CD4-positive, alpha-beta T cell treated with Interleukin-4 for 4 hours (primary cell): ENCODE data around the gene C5orf15.
A peak's percentile ranks its signal among the peaks of the same experiment; 100 is the strongest.
"Not testable (repeated sequence)": the region's sequence is repeated elsewhere in the genome, so short reads cannot be mapped to it uniquely, and the experiment has no call there.

Experiments
- DNase-seq: peaks from one replicate; pipeline ENCODE4 v3.0.0-alpha.2; 2020

Gene C5orf15

GRCh38 chr5:133993185-133993936 lies 24.9 kb upstream of the C5orf15 start:
- DNase-seq = no peak

GRCh38 chr5:133992429-133993155 lies 24.2 kb upstream of the C5orf15 start:
- no peak for DNase-seq

GRCh38 chr5:133991171-133991910 lies 22.9 kb upstream of the C5orf15 start:
- no peak for DNase-seq

- DNase-seq = no peak
Measured at GRCh38 chr5:133990396-133990795, 22.0 kb upstream of the C5orf15 start.

- DNase-seq = no peak
Measured at GRCh38 chr5:133985540-133986180, 17.2 kb upstream of the C5orf15 start.

- no peak for DNase-seq
Measured at GRCh38 chr5:133983674-133984073, 15.2 kb upstream of the C5orf15 start.

GRCh38 chr5:133981714-133982113 lies 13.3 kb upstream of the C5orf15 start:
- no peak for DNase-seq

GRCh38 chr5:133980652-133981051 lies 12.2 kb upstream of the C5orf15 start:
- no peak for DNase-seq

GRCh38 chr5:133978943-133979342 lies 10.5 kb upstream of the C5orf15 start:
- DNase-seq = no peak

- no peak for DNase-seq
Measured at GRCh38 chr5:133977858-133978257, 9.4 kb upstream of the C5orf15 start.

- DNase-seq = no peak
Measured at GRCh38 chr5:133977161-133977787, 8.8 kb upstream of the C5orf15 start.

GRCh38 chr5:133975546-133975945 lies 7.1 kb upstream of the C5orf15 start:
- DNase-seq = not testable (repeated sequence)

- no peak for DNase-seq
Measured at GRCh38 chr5:133974142-133974541, 5.7 kb upstream of the C5orf15 start.

GRCh38 chr5:133970325-133970909 lies 2.0 kb upstream of the C5orf15 start:
- no peak for DNase-seq

- no peak for DNase-seq
Measured at GRCh38 chr5:133969654-133970324, 1.4 kb upstream of the C5orf15 start.

- DNase-seq = peak; percentile 14
Measured at GRCh38 chr5:133967698-133968203, 674 bp downstream of the C5orf15 start.

- DNase-seq = no peak
Measured at GRCh38 chr5:133967124-133967523, 1.3 kb downstream of the C5orf15 start.

- no peak for DNase-seq
Measured at GRCh38 chr5:133966090-133966489, 2.3 kb downstream of the C5orf15 start.

- DNase-seq = no peak
Measured at GRCh38 chr5:133963493-133964128, 4.8 kb downstream of the C5orf15 start.

GRCh38 chr5:133962801-133963476 lies 5.5 kb downstream of the C5orf15 start:
- no peak for DNase-seq
